Pulmonary artery endothelial cell (primary cell): ENCODE data around the gene MPZL1. TPM values are rescaled to one million over a fixed set of nuclear protein-coding genes. Genes with fewer than 3 reads are reported as not detected.

ENCODE experiments used
- total RNA-seq: library from RNA; depleted of rRNA; stranded (reverse); fragments of >200 nt; gene quantifications from 2 replicates; pipeline ENCODE4 v1.2.3, GENCODE V29; 2014

The MPZL1 gene
- total RNA-seq, 1 donor from 2014 or later: 93.7 TPM

Other genes with a start within 250 kb of the MPZL1 start
- 0.33 and 0.88 TPM in 2 replicates for gene CD247, start 203.5 kb upstream of the MPZL1 start, total RNA-seq
- 15.0 and 28.0 TPM in 2 replicates for gene CREG1, start 168.2 kb upstream of the MPZL1 start, total RNA-seq
- gene RCSD1, start 91.8 kb upstream of the MPZL1 start, total RNA-seq: 0.07 and 2.4 TPM in 2 replicates
- gene ADCY10, start 192.2 kb downstream of the MPZL1 start, total RNA-seq: not detected in 2 replicates
- gene DCAF6, start 214.7 kb downstream of the MPZL1 start, total RNA-seq: 47.9 and 49.9 TPM in 2 replicates
- gene MPC2, start 215.1 kb downstream of the MPZL1 start, total RNA-seq: 23.9 and 27.6 TPM in 2 replicates